HEK293 (cell line): ENCODE measurements around the gene ATP5IF1.

Experiments
- CTCF ChIP-seq: fragments of 450-650 bp; formaldehyde crosslinking; IDR thresholded peaks from 2 replicates; pipeline ENCODE4 v1.5.1; 2016; ENCODE audit warnings: missing biosample characterization, missing genetic modification characterization
- GLI4 ChIP-seq: fragments of 450-650 bp; formaldehyde crosslinking; IDR thresholded peaks from 2 replicates; pipeline ENCODE4 v1.5.1; 2016; ENCODE audit warnings: missing biosample characterization, missing genetic modification characterization
- GLIS2 ChIP-seq: fragments of 450-650 bp; formaldehyde crosslinking; IDR thresholded peaks from 2 replicates; pipeline ENCODE4 v1.5.1; 2016; ENCODE audit warnings: missing biosample characterization, missing genetic modification characterization
- MEIS1 ChIP-seq: sonication (generic); formaldehyde crosslinking; IDR thresholded peaks from 2 replicates; pipeline ENCODE4 v1.8.1; 2022; ENCODE audit warnings: missing genetic modification reagents, mild to moderate bottlenecking, borderline replicate concordance
- MZF1 ChIP-seq: fragments of 450-650 bp; formaldehyde crosslinking; IDR thresholded peaks from 2 replicates; pipeline ENCODE4 v1.5.1; 2017; ENCODE audit warnings: missing biosample characterization, missing genetic modification characterization, borderline replicate concordance
- PRDM1 ChIP-seq: fragments of 450-650 bp; formaldehyde crosslinking; IDR thresholded peaks from 2 replicates; pipeline ENCODE4; 2016; ENCODE audit warnings: missing biosample characterization, missing genetic modification characterization
- RBAK ChIP-seq: fragments of 450-650 bp; formaldehyde crosslinking; IDR thresholded peaks from 2 replicates; pipeline ENCODE4 v1.5.1; 2016; ENCODE audit warnings: missing biosample characterization, missing genetic modification characterization
- SETDB1 ChIP-seq: IDR thresholded peaks from one replicate; pipeline ENCODE4 v1.6.1; 2017; ENCODE audit warnings: mild to moderate bottlenecking, low read length, moderate library complexity, mixed read lengths; ENCODE audit not compliant: insufficient read length
- SP3 ChIP-seq: fragments of 450-650 bp; formaldehyde crosslinking; IDR thresholded peaks from 2 replicates; pipeline ENCODE4 v1.5.1; 2016; ENCODE audit warnings: missing biosample characterization, missing genetic modification characterization
- ZBTB11 ChIP-seq: fragments of 450-650 bp; formaldehyde crosslinking; conservative IDR thresholded peaks from 2 replicates; pipeline ENCODE4 v1.5.1; 2016; ENCODE audit warnings: low read depth, missing biosample characterization, missing genetic modification characterization
- ZFP69B ChIP-seq: fragments of 450-650 bp; formaldehyde crosslinking; IDR thresholded peaks from 2 replicates; pipeline ENCODE4 v1.5.1; 2016; ENCODE audit warnings: missing biosample characterization, missing genetic modification characterization
- ZNF157 ChIP-seq: fragments of 450-650 bp; formaldehyde crosslinking; IDR thresholded peaks from 2 replicates; pipeline ENCODE4 v1.5.1; 2016; ENCODE audit warnings: missing biosample characterization, missing genetic modification characterization
- ZNF211 ChIP-seq: fragments of 450-650 bp; formaldehyde crosslinking; IDR thresholded peaks from 2 replicates; pipeline ENCODE4 v1.5.1; 2016; ENCODE audit warnings: low read depth, missing biosample characterization, missing genetic modification characterization
- ZNF23 ChIP-seq: fragments of 450-650 bp; formaldehyde crosslinking; IDR thresholded peaks from 2 replicates; pipeline ENCODE4 v1.5.1; 2016; ENCODE audit warnings: missing biosample characterization, missing genetic modification characterization, borderline replicate concordance
- ZNF274 ChIP-seq, 2 experiments: fragments of 200-500 bp in 1 of 2; fragments of 450-650 bp in 1 of 2; sonication (Bioruptor generic) in 1 of 2; formaldehyde crosslinking in 1 of 2; IDR thresholded peaks; 2 replicates each; pipeline versions ENCODE4 v1.5.1 to v1.6.1; 2014 to 2016; ENCODE audit warnings: borderline replicate concordance in 1 of 2, inconsistent platforms in 1 of 2, low read length in 1 of 2, missing biosample characterization in 1 of 2, missing genetic modification characterization in 1 of 2
- ZNF302 ChIP-seq: fragments of 450-650 bp; formaldehyde crosslinking; IDR thresholded peaks from 2 replicates; pipeline ENCODE4 v1.5.1; 2016; ENCODE audit warnings: missing biosample characterization, missing genetic modification characterization, low read depth
- ZNF549 ChIP-seq: fragments of 450-650 bp; IDR thresholded peaks from 2 replicates; pipeline ENCODE4 v1.5.1; 2018; ENCODE audit warnings: missing biosample characterization, missing genetic modification characterization, mild to moderate bottlenecking, inconsistent platforms, moderate library complexity
- ZNF585B ChIP-seq: fragments of 450-650 bp; formaldehyde crosslinking; IDR thresholded peaks from 2 replicates; pipeline ENCODE4 v1.5.1; 2016; ENCODE audit warnings: missing biosample characterization, missing genetic modification characterization
- ZNF654 ChIP-seq: fragments of 450-650 bp; formaldehyde crosslinking; IDR thresholded peaks from 2 replicates; pipeline ENCODE4 v1.5.1; 2016; ENCODE audit warnings: low read depth, missing biosample characterization, missing genetic modification characterization
- TF ChIP-seq, protein P1 (sequence below): fragments of 450-650 bp; formaldehyde crosslinking; IDR thresholded peaks from 2 replicates; pipeline ENCODE4 v1.5.1; 2016; ENCODE audit warnings: missing biosample characterization, missing genetic modification characterization, borderline replicate concordance
- TF ChIP-seq, protein P2 (sequence below): fragments of 450-650 bp; IDR thresholded peaks from 2 replicates; pipeline ENCODE4 v1.5.1; 2018; ENCODE audit warnings: missing biosample characterization, missing genetic modification characterization
- TF ChIP-seq, protein P3 (sequence below): fragments of 450-650 bp; formaldehyde crosslinking; IDR thresholded peaks from 2 replicates; pipeline ENCODE4 v1.5.1; 2016; ENCODE audit warnings: missing biosample characterization, missing genetic modification characterization, borderline replicate concordance
- TF ChIP-seq, protein P4 (sequence below): fragments of 450-650 bp; formaldehyde crosslinking; IDR thresholded peaks from 2 replicates; pipeline ENCODE4 v1.5.1; 2016; ENCODE audit warnings: missing biosample characterization, missing genetic modification characterization, low read depth

ATP5IF1 gene

DNA sequence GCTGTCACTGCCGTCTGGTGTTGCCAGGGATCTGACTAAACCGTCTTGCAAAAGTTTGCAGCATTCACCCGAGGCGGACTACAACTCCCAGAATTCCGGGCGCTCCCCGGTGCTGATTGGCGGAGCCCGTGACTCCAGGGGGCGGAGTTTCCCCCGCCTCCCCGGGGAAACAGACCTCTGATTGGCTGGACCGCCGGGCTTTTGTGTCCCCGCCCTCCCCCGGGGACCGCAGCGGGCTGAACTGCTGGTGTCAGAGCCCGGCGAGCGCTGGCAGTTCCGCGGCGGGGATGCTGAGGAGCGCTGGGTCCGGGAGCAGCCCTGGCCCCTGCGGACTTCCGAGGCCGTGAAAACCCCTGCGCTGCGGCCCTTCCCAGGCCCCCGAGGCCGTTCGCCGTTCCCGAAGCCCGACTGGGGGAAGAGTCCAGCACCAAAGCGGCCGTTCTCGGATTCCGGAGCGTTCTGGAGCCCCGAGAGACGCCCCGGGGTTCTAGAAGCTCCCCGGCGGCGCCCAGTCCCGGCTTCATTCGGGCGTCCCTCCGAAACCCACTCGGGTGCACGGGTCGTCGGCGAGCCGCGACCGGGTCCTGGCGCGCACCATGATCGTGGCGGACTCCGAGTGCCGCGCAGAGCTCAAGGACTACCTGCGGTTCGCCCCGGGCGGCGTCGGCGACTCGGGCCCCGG, 23.5 kb downstream of the ATP5IF1 start, which contains the start of gene SESN2 (continued):
- TF ChIP-seq MZF1 (tag by site-specific recombination) (0 out of 2 replicates have a peak, but pooled peaks have one; percentile 26), RBAK (tag by site-specific recombination) (no peak), ZBTB11 (peak; percentile 66; the same call in 1 of the 2 replicates), ZNF585B (tag by site-specific recombination) (no peak), ZNF549 (tag by site-specific recombination) (no peak), SETDB1 (no peak), CTCF (0 out of 2 replicates have a peak, but pooled peaks have one; percentile 13), ZNF23 (tag by site-specific recombination) (no peak), PRDM1 (tag by site-specific recombination) (no peak), MEIS1 (CRISPR knock-in tag) (no peak), ZFP69B (no peak), ZNF302 (tag by site-specific recombination) (no peak; the same call in 1 of the 2 replicates), SP3 (tag by site-specific recombination) (peak; percentile 98), ZNF654 (tag by site-specific recombination) (no peak), GLI4 (tag by site-specific recombination) (no peak), ZNF157 (tag by site-specific recombination) (no peak), ZNF211 (tag by site-specific recombination) (no peak), ZNF274 (IDR thresholded peaks at IDR 0.05; ENCODE audit: low read length) (no peak), ZNF274 (tag by site-specific recombination; IDR thresholded peaks at IDR 0.05; ENCODE audit: borderline replicate concordance) (no peak), GLIS2 (tag by site-specific recombination) (peak; percentile 97)
- TF ChIP-seq, protein P1, sequence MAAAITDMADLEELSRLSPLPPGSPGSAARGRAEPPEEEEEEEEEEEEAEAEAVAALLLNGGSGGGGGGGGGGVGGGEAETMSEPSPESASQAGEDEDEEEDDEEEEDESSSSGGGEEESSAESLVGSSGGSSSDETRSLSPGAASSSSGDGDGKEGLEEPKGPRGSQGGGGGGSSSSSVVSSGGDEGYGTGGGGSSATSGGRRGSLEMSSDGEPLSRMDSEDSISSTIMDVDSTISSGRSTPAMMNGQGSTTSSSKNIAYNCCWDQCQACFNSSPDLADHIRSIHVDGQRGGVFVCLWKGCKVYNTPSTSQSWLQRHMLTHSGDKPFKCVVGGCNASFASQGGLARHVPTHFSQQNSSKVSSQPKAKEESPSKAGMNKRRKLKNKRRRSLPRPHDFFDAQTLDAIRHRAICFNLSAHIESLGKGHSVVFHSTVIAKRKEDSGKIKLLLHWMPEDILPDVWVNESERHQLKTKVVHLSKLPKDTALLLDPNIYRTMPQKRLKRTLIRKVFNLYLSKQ (tag by site-specific recombination) = no peak
- TF ChIP-seq, protein P2, sequence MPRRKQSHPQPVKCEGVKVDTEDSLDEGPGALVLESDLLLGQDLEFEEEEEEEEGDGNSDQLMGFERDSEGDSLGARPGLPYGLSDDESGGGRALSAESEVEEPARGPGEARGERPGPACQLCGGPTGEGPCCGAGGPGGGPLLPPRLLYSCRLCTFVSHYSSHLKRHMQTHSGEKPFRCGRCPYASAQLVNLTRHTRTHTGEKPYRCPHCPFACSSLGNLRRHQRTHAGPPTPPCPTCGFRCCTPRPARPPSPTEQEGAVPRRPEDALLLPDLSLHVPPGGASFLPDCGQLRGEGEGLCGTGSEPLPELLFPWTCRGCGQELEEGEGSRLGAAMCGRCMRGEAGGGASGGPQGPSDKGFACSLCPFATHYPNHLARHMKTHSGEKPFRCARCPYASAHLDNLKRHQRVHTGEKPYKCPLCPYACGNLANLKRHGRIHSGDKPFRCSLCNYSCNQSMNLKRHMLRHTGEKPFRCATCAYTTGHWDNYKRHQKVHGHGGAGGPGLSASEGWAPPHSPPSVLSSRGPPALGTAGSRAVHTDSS (tag by site-specific recombination) = peak; percentile 32; the same call in 1 of the 2 replicates
- TF ChIP-seq, protein P3, sequence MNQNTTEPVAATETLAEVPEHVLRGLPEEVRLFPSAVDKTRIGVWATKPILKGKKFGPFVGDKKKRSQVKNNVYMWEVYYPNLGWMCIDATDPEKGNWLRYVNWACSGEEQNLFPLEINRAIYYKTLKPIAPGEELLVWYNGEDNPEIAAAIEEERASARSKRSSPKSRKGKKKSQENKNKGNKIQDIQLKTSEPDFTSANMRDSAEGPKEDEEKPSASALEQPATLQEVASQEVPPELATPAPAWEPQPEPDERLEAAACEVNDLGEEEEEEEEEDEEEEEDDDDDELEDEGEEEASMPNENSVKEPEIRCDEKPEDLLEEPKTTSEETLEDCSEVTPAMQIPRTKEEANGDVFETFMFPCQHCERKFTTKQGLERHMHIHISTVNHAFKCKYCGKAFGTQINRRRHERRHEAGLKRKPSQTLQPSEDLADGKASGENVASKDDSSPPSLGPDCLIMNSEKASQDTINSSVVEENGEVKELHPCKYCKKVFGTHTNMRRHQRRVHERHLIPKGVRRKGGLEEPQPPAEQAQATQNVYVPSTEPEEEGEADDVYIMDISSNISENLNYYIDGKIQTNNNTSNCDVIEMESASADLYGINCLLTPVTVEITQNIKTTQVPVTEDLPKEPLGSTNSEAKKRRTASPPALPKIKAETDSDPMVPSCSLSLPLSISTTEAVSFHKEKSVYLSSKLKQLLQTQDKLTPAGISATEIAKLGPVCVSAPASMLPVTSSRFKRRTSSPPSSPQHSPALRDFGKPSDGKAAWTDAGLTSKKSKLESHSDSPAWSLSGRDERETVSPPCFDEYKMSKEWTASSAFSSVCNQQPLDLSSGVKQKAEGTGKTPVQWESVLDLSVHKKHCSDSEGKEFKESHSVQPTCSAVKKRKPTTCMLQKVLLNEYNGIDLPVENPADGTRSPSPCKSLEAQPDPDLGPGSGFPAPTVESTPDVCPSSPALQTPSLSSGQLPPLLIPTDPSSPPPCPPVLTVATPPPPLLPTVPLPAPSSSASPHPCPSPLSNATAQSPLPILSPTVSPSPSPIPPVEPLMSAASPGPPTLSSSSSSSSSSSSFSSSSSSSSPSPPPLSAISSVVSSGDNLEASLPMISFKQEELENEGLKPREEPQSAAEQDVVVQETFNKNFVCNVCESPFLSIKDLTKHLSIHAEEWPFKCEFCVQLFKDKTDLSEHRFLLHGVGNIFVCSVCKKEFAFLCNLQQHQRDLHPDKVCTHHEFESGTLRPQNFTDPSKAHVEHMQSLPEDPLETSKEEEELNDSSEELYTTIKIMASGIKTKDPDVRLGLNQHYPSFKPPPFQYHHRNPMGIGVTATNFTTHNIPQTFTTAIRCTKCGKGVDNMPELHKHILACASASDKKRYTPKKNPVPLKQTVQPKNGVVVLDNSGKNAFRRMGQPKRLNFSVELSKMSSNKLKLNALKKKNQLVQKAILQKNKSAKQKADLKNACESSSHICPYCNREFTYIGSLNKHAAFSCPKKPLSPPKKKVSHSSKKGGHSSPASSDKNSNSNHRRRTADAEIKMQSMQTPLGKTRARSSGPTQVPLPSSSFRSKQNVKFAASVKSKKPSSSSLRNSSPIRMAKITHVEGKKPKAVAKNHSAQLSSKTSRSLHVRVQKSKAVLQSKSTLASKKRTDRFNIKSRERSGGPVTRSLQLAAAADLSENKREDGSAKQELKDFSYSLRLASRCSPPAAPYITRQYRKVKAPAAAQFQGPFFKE (tag by site-specific recombination) = no peak
- TF ChIP-seq, protein P4, sequence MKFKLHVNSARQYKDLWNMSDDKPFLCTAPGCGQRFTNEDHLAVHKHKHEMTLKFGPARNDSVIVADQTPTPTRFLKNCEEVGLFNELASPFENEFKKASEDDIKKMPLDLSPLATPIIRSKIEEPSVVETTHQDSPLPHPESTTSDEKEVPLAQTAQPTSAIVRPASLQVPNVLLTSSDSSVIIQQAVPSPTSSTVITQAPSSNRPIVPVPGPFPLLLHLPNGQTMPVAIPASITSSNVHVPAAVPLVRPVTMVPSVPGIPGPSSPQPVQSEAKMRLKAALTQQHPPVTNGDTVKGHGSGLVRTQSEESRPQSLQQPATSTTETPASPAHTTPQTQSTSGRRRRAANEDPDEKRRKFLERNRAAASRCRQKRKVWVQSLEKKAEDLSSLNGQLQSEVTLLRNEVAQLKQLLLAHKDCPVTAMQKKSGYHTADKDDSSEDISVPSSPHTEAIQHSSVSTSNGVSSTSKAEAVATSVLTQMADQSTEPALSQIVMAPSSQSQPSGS (tag by site-specific recombination) = no peak
